ENCODE results near the gene SH3RF3.

Gene SH3RF3

GRCh38 chr2:109519513-109519912 is 390.5 kb downstream of the SH3RF3 start:
- no peak for DNase-seq
- H3K36me3 ChIP-seq (ENCODE audit: control insufficient read depth in 4 of 4, insufficient read depth in 4 of 4, low read length in 3 of 4): no peaks in the 10 kb centered on the region
- ChIA-PET POLR2A (no interaction called here), CTCF (no interaction called here)
- no peaks in the 10 kb centered on the region for H3K27me3 ChIP-seq (replicated peaks in 2 of 5; ENCODE audit: control insufficient read depth in 4 of 5, insufficient read depth in 5 of 5, low read length in 4 of 5)
- 85% methylated on average over 4 of the region's 4 CpGs for WGBS (ENCODE audit: insufficient coverage)
- H3K9me3 ChIP-seq (ENCODE audit: control extremely low read depth in 1 of 5, control insufficient read depth in 4 of 5, insufficient read depth in 2 of 5, low read depth in 1 of 5, low read length in 4 of 5): no peaks in the 10 kb centered on the region
- no peaks in the 10 kb centered on the region for H3K4me1 ChIP-seq (ENCODE audit: control extremely low read depth in 1 of 4, control insufficient read depth in 4 of 4, insufficient read depth in 4 of 4, low read length in 3 of 4)
- H3K4me3 ChIP-seq (ENCODE audit: control insufficient read depth in 1 of 7, extremely low read depth in 1 of 7, insufficient read depth in 4 of 7, low read depth in 2 of 7, low read length in 6 of 7): no peak overlapping the region
- H3K27ac ChIP-seq (ENCODE audit: insufficient read depth in 1 of 2, low read depth in 1 of 2, low read length in 2 of 2, poor library complexity in 1 of 2, severe bottlenecking in 2 of 2): no peak overlapping the region

- WGBS (ENCODE audit: insufficient coverage): 92% methylated on average over 16 of the region's 20 CpGs
- ChIA-PET CTCF (interaction anchor here (1.1 kb wide), 1 partner anchor 11 kb away, joined by 3 read pairs; no protein-coding TSS in a partner anchor), POLR2A (no interaction called here)
- Histone ChIP-seq H3K4me3 (ENCODE audit: control insufficient read depth in 1 of 7, extremely low read depth in 1 of 7, insufficient read depth in 4 of 7, low read depth in 2 of 7, low read length in 6 of 7) (no peak overlapping the region), H3K27me3 (replicated peaks in 2 of 5; ENCODE audit: control insufficient read depth in 4 of 5, insufficient read depth in 5 of 5, low read length in 4 of 5) (no peaks in the 10 kb centered on the region), H3K36me3 (ENCODE audit: control insufficient read depth in 4 of 4, insufficient read depth in 4 of 4, low read length in 3 of 4) (no peaks in the 10 kb centered on the region), H3K9me3 (ENCODE audit: control extremely low read depth in 1 of 5, control insufficient read depth in 4 of 5, insufficient read depth in 2 of 5, low read depth in 1 of 5, low read length in 4 of 5) (no peaks in the 10 kb centered on the region), H3K4me1 (ENCODE audit: control extremely low read depth in 1 of 4, control insufficient read depth in 4 of 4, insufficient read depth in 4 of 4, low read length in 3 of 4) (no peaks in the 10 kb centered on the region), H3K27ac (ENCODE audit: insufficient read depth in 1 of 2, low read depth in 1 of 2, low read length in 2 of 2, poor library complexity in 1 of 2, severe bottlenecking in 2 of 2) (no peak overlapping the region)
- no peak for DNase-seq
Measured at GRCh38 chr2:109521233-109522062, 392.4 kb downstream of the SH3RF3 start.

- H3K27me3 ChIP-seq (replicated peaks in 2 of 5; ENCODE audit: control insufficient read depth in 4 of 5, insufficient read depth in 5 of 5, low read length in 4 of 5): no peaks in the 10 kb centered on the region
- CTCF ChIA-PET: interaction anchor here (1.1 kb wide), 1 partner anchor 12 kb away, joined by 3 read pairs; no protein-coding TSS in a partner anchor
- no peaks in the 10 kb centered on the region for H3K9me3 ChIP-seq (ENCODE audit: control extremely low read depth in 1 of 5, control insufficient read depth in 4 of 5, insufficient read depth in 2 of 5, low read depth in 1 of 5, low read length in 4 of 5)
- 90% methylated on average over 6 of the region's 7 CpGs for WGBS (ENCODE audit: insufficient coverage)
- POLR2A ChIA-PET: no interaction called here
- no peaks in the 10 kb centered on the region for H3K4me1 ChIP-seq (ENCODE audit: control extremely low read depth in 1 of 4, control insufficient read depth in 4 of 4, insufficient read depth in 4 of 4, low read length in 3 of 4)
- no peak overlapping the region for H3K4me3 ChIP-seq (ENCODE audit: control insufficient read depth in 1 of 7, extremely low read depth in 1 of 7, insufficient read depth in 4 of 7, low read depth in 2 of 7, low read length in 6 of 7)
- DNase-seq: no peak
- H3K36me3 ChIP-seq (ENCODE audit: control insufficient read depth in 4 of 4, insufficient read depth in 4 of 4, low read length in 3 of 4): no peaks in the 10 kb centered on the region
- no peak overlapping the region for H3K27ac ChIP-seq (ENCODE audit: insufficient read depth in 1 of 2, low read depth in 1 of 2, low read length in 2 of 2, poor library complexity in 1 of 2, severe bottlenecking in 2 of 2)
Measured at GRCh38 chr2:109522063-109522374, 393.0 kb downstream of the SH3RF3 start.

- no peak overlapping the region for H3K4me3 ChIP-seq (ENCODE audit: control insufficient read depth in 1 of 7, extremely low read depth in 1 of 7, insufficient read depth in 4 of 7, low read depth in 2 of 7, low read length in 6 of 7)
- no peaks in the 10 kb centered on the region for H3K4me1 ChIP-seq (ENCODE audit: control extremely low read depth in 1 of 4, control insufficient read depth in 4 of 4, insufficient read depth in 4 of 4, low read length in 3 of 4)
- H3K27ac ChIP-seq (ENCODE audit: insufficient read depth in 1 of 2, low read depth in 1 of 2, low read length in 2 of 2, poor library complexity in 1 of 2, severe bottlenecking in 2 of 2): no peak overlapping the region
- H3K27me3 ChIP-seq (replicated peaks in 2 of 5; ENCODE audit: control insufficient read depth in 4 of 5, insufficient read depth in 5 of 5, low read length in 4 of 5): no peaks in the 10 kb centered on the region
- POLR2A ChIA-PET: no interaction called here
- WGBS (ENCODE audit: insufficient coverage): 75% methylated on average over 4 of the region's 6 CpGs
- DNase-seq: no peak
- CTCF ChIA-PET: interaction anchor here (1.3 kb wide), 1 partner anchor 13 kb away, joined by 3 read pairs; no protein-coding TSS in a partner anchor
- H3K9me3 ChIP-seq (ENCODE audit: control extremely low read depth in 1 of 5, control insufficient read depth in 4 of 5, insufficient read depth in 2 of 5, low read depth in 1 of 5, low read length in 4 of 5): no peaks in the 10 kb centered on the region
- no peaks in the 10 kb centered on the region for H3K36me3 ChIP-seq (ENCODE audit: control insufficient read depth in 4 of 4, insufficient read depth in 4 of 4, low read length in 3 of 4)
Measured at GRCh38 chr2:109523121-109523520, 394.1 kb downstream of the SH3RF3 start.

- CTCF ChIA-PET: interaction anchor here (1.3 kb wide), 1 partner anchor 14 kb away, joined by 3 read pairs; no protein-coding TSS in a partner anchor
- 96% methylated on average over 11 of the region's 13 CpGs for WGBS (ENCODE audit: insufficient coverage)
- Histone ChIP-seq H3K27me3 (replicated peaks in 2 of 5; ENCODE audit: control insufficient read depth in 4 of 5, insufficient read depth in 5 of 5, low read length in 4 of 5) (no peaks in the 10 kb centered on the region), H3K4me1 (ENCODE audit: control extremely low read depth in 1 of 4, control insufficient read depth in 4 of 4, insufficient read depth in 4 of 4, low read length in 3 of 4) (no peaks in the 10 kb centered on the region), H3K9me3 (ENCODE audit: control extremely low read depth in 1 of 5, control insufficient read depth in 4 of 5, insufficient read depth in 2 of 5, low read depth in 1 of 5, low read length in 4 of 5) (no peaks in the 10 kb centered on the region), H3K36me3 (ENCODE audit: control insufficient read depth in 4 of 4, insufficient read depth in 4 of 4, low read length in 3 of 4) (no peaks in the 10 kb centered on the region), H3K4me3 (ENCODE audit: control insufficient read depth in 1 of 7, extremely low read depth in 1 of 7, insufficient read depth in 4 of 7, low read depth in 2 of 7, low read length in 6 of 7) (no peak overlapping the region), H3K27ac (ENCODE audit: insufficient read depth in 1 of 2, low read depth in 1 of 2, low read length in 2 of 2, poor library complexity in 1 of 2, severe bottlenecking in 2 of 2) (no peak overlapping the region)
- DNase-seq: no peak
- POLR2A ChIA-PET: no interaction called here
Measured at GRCh38 chr2:109523536-109524361, 394.7 kb downstream of the SH3RF3 start.

- Histone ChIP-seq H3K27me3 (replicated peaks in 2 of 5; ENCODE audit: control insufficient read depth in 4 of 5, insufficient read depth in 5 of 5, low read length in 4 of 5) (peaks cover 0 to 2% (median 0%) of the 10 kb centered on the region in 5 experiments), H3K4me3 (ENCODE audit: control insufficient read depth in 1 of 7, extremely low read depth in 1 of 7, insufficient read depth in 4 of 7, low read depth in 2 of 7, low read length in 6 of 7) (no peak overlapping the region), H3K9me3 (ENCODE audit: control extremely low read depth in 1 of 5, control insufficient read depth in 4 of 5, insufficient read depth in 2 of 5, low read depth in 1 of 5, low read length in 4 of 5) (no peaks in the 10 kb centered on the region), H3K4me1 (ENCODE audit: control extremely low read depth in 1 of 4, control insufficient read depth in 4 of 4, insufficient read depth in 4 of 4, low read length in 3 of 4) (no peaks in the 10 kb centered on the region), H3K36me3 (ENCODE audit: control insufficient read depth in 4 of 4, insufficient read depth in 4 of 4, low read length in 3 of 4) (no peaks in the 10 kb centered on the region), H3K27ac (ENCODE audit: insufficient read depth in 1 of 2, low read depth in 1 of 2, low read length in 2 of 2, poor library complexity in 1 of 2, severe bottlenecking in 2 of 2) (no peak overlapping the region)
- ChIA-PET CTCF (interaction anchor here (1.3 to 3.0 kb wide), 3 partner anchors 15 to 21 kb away, joined by 3 to 16 read pairs (median 6); no protein-coding TSS in a partner anchor), POLR2A (no interaction called here)
- DNase-seq: no peak
- WGBS (ENCODE audit: insufficient coverage): 68% methylated on average over 4 of the region's 4 CpGs
Measured at GRCh38 chr2:109525836-109526235, 396.8 kb downstream of the SH3RF3 start.

Measured in common myeloid progenitor, CD34-positive (primary cell).